Activated naive CD4-positive, alpha-beta T cell treated with anti-CD3 and anti-CD28 coated beads, Interleukin-2, amount 10 ng/mL, durations not matched to agents 7 days and 5 days (primary cell): ENCODE results near the gene BCO1.

Experiments used
- CTCF ChIA-PET: fragments of 350-600 bp; sonication (Branson Sonifier 250); formaldehyde crosslinking; loops from one replicate; lab custom pipeline; 2021; ENCODE audit warnings: antibody characterized with exemption; lab: Charles Lee
- DNase-seq: peaks from one replicate; pipeline ENCODE4 v3.0.0-alpha.2; 2020
- H3K27ac Mint-ChIP-seq: one replicate; pipeline ENCODE4 v1.8.0; 2021; ENCODE audit warnings: mild to moderate bottlenecking, moderate library complexity, mixed read lengths
- H3K27me3 Mint-ChIP-seq: one replicate; pipeline ENCODE4 v1.8.0; 2021; ENCODE audit warnings: mild to moderate bottlenecking, mixed read lengths
- H3K36me3 Mint-ChIP-seq: one replicate; pipeline ENCODE4 v1.8.0; 2021; ENCODE audit warnings: mixed read lengths
- H3K4me1 Mint-ChIP-seq: one replicate; pipeline ENCODE4 v1.8.0; 2021; ENCODE audit warnings: mixed read lengths
- H3K4me3 Mint-ChIP-seq: one replicate; pipeline ENCODE4 v1.8.0; 2021; ENCODE audit warnings: mild to moderate bottlenecking, moderate library complexity, mixed read lengths
- H3K9me3 Mint-ChIP-seq: one replicate; pipeline ENCODE4 v1.8.0; 2021; ENCODE audit warnings: mixed read lengths

The BCO1 gene, protein sequence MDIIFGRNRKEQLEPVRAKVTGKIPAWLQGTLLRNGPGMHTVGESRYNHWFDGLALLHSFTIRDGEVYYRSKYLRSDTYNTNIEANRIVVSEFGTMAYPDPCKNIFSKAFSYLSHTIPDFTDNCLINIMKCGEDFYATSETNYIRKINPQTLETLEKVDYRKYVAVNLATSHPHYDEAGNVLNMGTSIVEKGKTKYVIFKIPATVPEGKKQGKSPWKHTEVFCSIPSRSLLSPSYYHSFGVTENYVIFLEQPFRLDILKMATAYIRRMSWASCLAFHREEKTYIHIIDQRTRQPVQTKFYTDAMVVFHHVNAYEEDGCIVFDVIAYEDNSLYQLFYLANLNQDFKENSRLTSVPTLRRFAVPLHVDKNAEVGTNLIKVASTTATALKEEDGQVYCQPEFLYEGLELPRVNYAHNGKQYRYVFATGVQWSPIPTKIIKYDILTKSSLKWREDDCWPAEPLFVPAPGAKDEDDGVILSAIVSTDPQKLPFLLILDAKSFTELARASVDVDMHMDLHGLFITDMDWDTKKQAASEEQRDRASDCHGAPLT

GRCh38 chr16:81238296-81239011 is at the start of gene BCO1:
Gene BCO1 (plus strand): TSS chr16:81238689. CDS start chr16:81238909, 220 bp downstream.
- no peak for DNase-seq
- Mint-ChIP-seq H3K36me3 (no peaks in the 10 kb centered on the region), H3K27ac (no peak within 1 kb of the TSS), H3K4me1 (no peaks in the 10 kb centered on the region), H3K4me3 (no peak within 1 kb of the TSS), H3K9me3 (no peaks in the 10 kb centered on the region), H3K27me3 (peaks cover 10% of the 10 kb centered on the region)
- CTCF ChIA-PET: interaction anchor here (0.6 to 0.7 kb wide), 2 partner anchors 38 to 56 kb away, joined by 3 to 7 read pairs; no protein-coding TSS in a partner anchor

- no peaks in the 10 kb centered on the region for H3K36me3 Mint-ChIP-seq
- H3K27ac Mint-ChIP-seq: no peak overlapping the region
- peaks cover 19% of the 10 kb centered on the region for H3K27me3 Mint-ChIP-seq
- no peak overlapping the region for H3K4me3 Mint-ChIP-seq
- H3K9me3 Mint-ChIP-seq: no peaks in the 10 kb centered on the region
- DNase-seq: no peak
- H3K4me1 Mint-ChIP-seq: no peaks in the 10 kb centered on the region
- CTCF ChIA-PET: interaction anchor here (1.7 kb wide), 1 partner anchor 16 kb away, joined by 6 read pairs; no protein-coding TSS in a partner anchor
Measured at GRCh38 chr16:81189100-81189664, 49.3 kb upstream of the BCO1 start.

DNA sequence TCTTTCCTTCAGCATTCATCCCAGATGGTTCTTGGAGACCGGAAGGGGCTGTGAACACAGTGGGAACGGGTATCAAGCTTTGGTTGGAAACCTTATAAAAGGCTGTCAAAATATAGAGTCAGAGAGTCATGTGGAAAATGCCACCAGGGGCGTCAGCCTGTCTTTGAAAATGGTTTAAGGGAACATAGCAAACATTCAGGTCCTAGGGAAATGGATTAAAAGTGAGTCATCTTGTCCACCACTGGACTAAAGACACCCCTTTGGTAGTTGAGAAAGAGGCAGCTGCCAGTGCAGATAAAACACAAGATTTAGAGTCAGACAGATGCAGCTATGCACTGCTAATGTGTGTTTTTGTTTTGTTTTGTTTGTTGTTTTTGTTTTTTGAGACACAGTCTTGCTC is 47.8 kb upstream of the BCO1 start:
- H3K9me3 Mint-ChIP-seq: no peaks in the 10 kb centered on the region
- no peaks in the 10 kb centered on the region for H3K4me1 Mint-ChIP-seq
- peaks cover 14% of the 10 kb centered on the region for H3K27me3 Mint-ChIP-seq
- H3K27ac Mint-ChIP-seq: no peak overlapping the region
- H3K36me3 Mint-ChIP-seq: no peaks in the 10 kb centered on the region
- H3K4me3 Mint-ChIP-seq: no peak overlapping the region
- CTCF ChIA-PET: interaction anchor here (1.7 kb wide), 1 partner anchor 14 kb away, joined by 6 read pairs; no protein-coding TSS in a partner anchor
- no peak for DNase-seq

DNA sequence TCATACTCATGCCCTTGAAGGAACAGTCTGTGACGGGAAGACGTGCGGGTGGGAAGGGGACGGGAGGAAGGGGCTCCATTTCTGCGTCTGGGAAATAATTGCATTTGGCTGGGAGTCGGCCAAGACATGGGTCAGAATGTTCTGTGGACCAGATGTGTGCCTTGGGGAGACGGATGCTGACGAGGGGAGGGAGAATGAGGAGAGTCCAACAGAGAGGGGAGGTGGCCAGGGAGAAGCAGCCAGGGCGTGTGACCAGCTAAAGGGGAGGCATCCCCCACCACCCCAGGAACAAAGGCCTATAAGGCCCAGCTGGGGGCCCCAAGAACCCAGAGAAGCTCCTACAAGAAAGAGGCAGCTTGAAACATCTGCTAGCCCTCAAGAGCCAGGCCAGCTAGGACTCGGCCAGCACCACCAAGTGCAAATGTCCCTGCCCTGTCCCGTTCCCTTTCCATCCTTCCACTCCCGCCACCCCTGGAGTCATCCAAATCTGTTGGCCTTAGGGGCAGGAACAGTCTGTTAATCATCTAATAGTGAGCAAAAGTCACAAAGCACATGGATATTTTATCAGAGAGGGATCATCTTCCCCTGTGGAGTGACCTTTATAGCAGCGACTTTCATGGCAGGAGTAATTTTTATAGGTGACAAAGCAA is 42.5 kb upstream of the BCO1 start:
- no peak for DNase-seq
- no peaks in the 10 kb centered on the region for H3K4me1 Mint-ChIP-seq
- peaks cover 21% of the 10 kb centered on the region for H3K27me3 Mint-ChIP-seq
- no peak overlapping the region for H3K27ac Mint-ChIP-seq
- no peak overlapping the region for H3K4me3 Mint-ChIP-seq
- H3K9me3 Mint-ChIP-seq: no peaks in the 10 kb centered on the region
- CTCF ChIA-PET: no interaction called here
- H3K36me3 Mint-ChIP-seq: no peaks in the 10 kb centered on the region

GRCh38 chr16:81198635-81199034 is 39.9 kb upstream of the BCO1 start:
- no peaks in the 10 kb centered on the region for H3K9me3 Mint-ChIP-seq
- H3K27me3 Mint-ChIP-seq: peaks cover 16% of the 10 kb centered on the region
- CTCF ChIA-PET: no interaction called here
- no peak overlapping the region for H3K27ac Mint-ChIP-seq
- no peak for DNase-seq
- no peaks in the 10 kb centered on the region for H3K36me3 Mint-ChIP-seq
- no peaks in the 10 kb centered on the region for H3K4me1 Mint-ChIP-seq
- no peak overlapping the region for H3K4me3 Mint-ChIP-seq

DNA sequence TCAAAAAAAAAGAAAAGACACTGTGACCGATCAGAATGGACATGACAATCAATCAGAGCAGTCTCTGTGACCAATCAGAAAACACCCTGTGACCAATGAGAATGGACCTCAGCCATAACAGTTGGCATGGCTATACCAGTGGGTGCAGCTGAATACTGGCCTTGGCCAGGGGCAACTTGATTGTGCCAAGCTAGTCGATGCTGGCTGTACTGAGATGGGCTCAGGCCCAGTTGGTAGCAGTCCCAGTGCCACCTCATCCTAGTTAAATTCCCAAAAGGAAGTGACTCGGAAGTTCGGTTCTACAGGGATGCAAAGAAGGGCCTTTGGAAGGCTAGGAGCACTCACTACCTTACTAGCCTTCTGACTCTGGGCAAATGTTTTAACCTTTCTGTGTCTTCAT is 37.2 kb upstream of the BCO1 start:
- Mint-ChIP-seq H3K9me3 (no peaks in the 10 kb centered on the region), H3K36me3 (no peaks in the 10 kb centered on the region), H3K4me3 (no peak overlapping the region), H3K27ac (no peak overlapping the region), H3K4me1 (no peaks in the 10 kb centered on the region), H3K27me3 (peaks cover 19% of the 10 kb centered on the region)
- CTCF ChIA-PET: no interaction called here
- DNase-seq: no peak

- no peak overlapping the region for H3K27ac Mint-ChIP-seq
- peak; percentile 28 for DNase-seq
- H3K36me3 Mint-ChIP-seq: no peaks in the 10 kb centered on the region
Measured at GRCh38 chr16:81204798-81205680, 33.5 kb upstream of the BCO1 start.

GRCh38 chr16:81207076-81207475 is 31.4 kb upstream of the BCO1 start:
- CTCF ChIA-PET: interaction anchor here (1.2 to 1.6 kb wide), 2 partner anchors 53 to 531 kb away, joined by 3 to 4 read pairs; no protein-coding TSS in a partner anchor
- no peaks in the 10 kb centered on the region for H3K36me3 Mint-ChIP-seq
- H3K4me1 Mint-ChIP-seq: no peaks in the 10 kb centered on the region
- no peak overlapping the region for H3K27ac Mint-ChIP-seq
- H3K27me3 Mint-ChIP-seq: peaks cover 33% of the 10 kb centered on the region
- H3K4me3 Mint-ChIP-seq: no peak overlapping the region
- H3K9me3 Mint-ChIP-seq: no peaks in the 10 kb centered on the region
- DNase-seq: no peak

More at GRCh38 chr16:81204798-81205680, 33.5 kb upstream of the BCO1 start:
- no peaks in the 10 kb centered on the region for H3K4me1 Mint-ChIP-seq
- H3K27me3 Mint-ChIP-seq: peaks cover 26% of the 10 kb centered on the region
- no peaks in the 10 kb centered on the region for H3K9me3 Mint-ChIP-seq
- H3K4me3 Mint-ChIP-seq: no peak overlapping the region
- CTCF ChIA-PET: interaction anchor here (0.6 to 2.0 kb wide), 21 partner anchors 10 to 531 kb away, joined by 3 to 7 read pairs (median 4); no protein-coding TSS in a partner anchor

DNA sequence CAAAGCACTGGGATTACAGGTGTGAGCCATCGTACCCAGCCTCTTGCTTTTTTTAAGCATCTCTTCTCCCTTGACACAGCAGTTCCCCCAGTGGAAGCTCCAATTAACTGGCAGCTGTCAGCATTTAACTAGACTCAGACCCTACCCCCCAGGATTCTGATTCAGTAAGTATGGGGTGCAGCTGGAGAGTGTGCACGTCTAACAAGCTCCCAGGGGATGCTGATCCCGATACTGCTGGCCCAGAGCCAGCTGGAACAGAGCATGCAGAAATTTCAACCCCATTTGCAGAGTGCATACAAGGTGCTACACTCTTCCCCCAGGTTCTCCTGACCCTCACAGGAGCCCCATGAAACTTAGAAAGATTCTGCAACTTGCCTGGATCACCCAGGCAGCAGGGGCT is 27.7 kb upstream of the BCO1 start:
- no peak for DNase-seq
- Mint-ChIP-seq H3K9me3 (no peaks in the 10 kb centered on the region), H3K4me3 (no peak overlapping the region), H3K27me3 (peaks cover 46% of the 10 kb centered on the region), H3K4me1 (no peaks in the 10 kb centered on the region), H3K36me3 (no peaks in the 10 kb centered on the region), H3K27ac (no peak overlapping the region)
- CTCF ChIA-PET: no interaction called here

- peaks cover 38% of the 10 kb centered on the region for H3K27me3 Mint-ChIP-seq
- no peaks in the 10 kb centered on the region for H3K36me3 Mint-ChIP-seq
- no peaks in the 10 kb centered on the region for H3K4me1 Mint-ChIP-seq
- no peak for DNase-seq
- H3K9me3 Mint-ChIP-seq: no peaks in the 10 kb centered on the region
- H3K27ac Mint-ChIP-seq: no peak overlapping the region
- no peak overlapping the region for H3K4me3 Mint-ChIP-seq
- CTCF ChIA-PET: interaction anchor here (1.3 kb wide), 1 partner anchor 662 kb away, joined by 4 read pairs; no protein-coding TSS in a partner anchor
Measured at GRCh38 chr16:81212830-81213465, 25.5 kb upstream of the BCO1 start.

DNA sequence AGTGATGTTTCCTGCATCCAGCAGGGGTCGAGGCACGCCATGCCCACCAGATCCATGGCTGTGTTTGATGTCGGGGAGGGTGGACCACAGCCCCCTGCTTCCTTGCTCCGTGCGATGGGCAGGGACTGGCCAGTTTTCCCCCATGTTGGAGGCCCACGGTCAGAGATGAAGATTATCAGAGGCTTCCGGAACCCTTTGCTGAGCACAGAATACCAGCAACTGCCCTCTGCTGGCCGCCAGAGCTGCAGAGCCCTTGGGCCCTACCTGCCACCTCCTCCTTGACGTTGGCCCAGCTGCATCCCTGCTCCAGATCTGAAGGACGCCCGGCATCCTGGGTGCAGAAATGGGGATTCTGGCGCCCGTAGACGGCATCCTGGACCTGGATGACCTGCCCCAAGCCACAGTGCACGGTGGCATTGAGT is 23.7 kb upstream of the BCO1 start:
- Mint-ChIP-seq H3K36me3 (no peaks in the 10 kb centered on the region), H3K4me3 (no peak overlapping the region), H3K4me1 (no peaks in the 10 kb centered on the region), H3K27me3 (peaks cover 27% of the 10 kb centered on the region), H3K9me3 (no peaks in the 10 kb centered on the region), H3K27ac (no peak overlapping the region)
- DNase-seq: no peak
- CTCF ChIA-PET: interaction anchor here (1.2 kb wide), 1 partner anchor 10 kb away, joined by 3 read pairs; no protein-coding TSS in a partner anchor

DNA sequence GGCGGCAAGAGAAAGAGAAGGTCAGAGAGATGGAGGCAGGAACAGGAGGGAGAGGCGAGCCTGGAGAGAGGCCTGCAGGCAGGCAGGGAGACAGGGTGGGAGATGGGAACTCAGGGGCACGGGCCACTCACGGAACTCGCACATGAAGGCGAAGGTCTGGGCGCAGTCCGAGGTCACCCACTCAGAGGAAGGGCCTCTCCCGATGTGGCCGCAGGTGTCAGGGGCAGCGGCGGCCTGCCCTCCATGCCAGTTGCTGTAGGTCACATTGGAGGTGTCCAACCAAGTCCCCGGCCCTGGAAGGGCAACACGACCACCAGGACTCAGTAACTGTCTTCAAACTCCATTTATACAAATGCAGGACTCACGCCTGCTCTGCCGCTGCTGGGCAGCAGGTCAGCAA is 22.4 kb upstream of the BCO1 start:
- Mint-ChIP-seq H3K4me1 (no peaks in the 10 kb centered on the region), H3K27me3 (peaks cover 23% of the 10 kb centered on the region), H3K9me3 (no peaks in the 10 kb centered on the region), H3K27ac (no peak overlapping the region), H3K4me3 (no peak overlapping the region), H3K36me3 (no peaks in the 10 kb centered on the region)
- no peak for DNase-seq
- CTCF ChIA-PET: interaction anchor here (1.0 to 1.2 kb wide), 2 partner anchors 11 kb away, joined by 3 to 6 read pairs; no protein-coding TSS in a partner anchor
